ENCODE measurements around the gene ADAM22. TPM values are rescaled to one million over a fixed set of nuclear protein-coding genes. Genes with fewer than 3 reads are reported as not detected.

ADAM22 gene
- total RNA-seq, 1 experiment from 2014 or later: 1.6 TPM

- DNase-seq (ENCODE audit: low read depth): no peak
Observed at GRCh38 chr7:88041583-88041982, 107.5 kb downstream of the ADAM22 start.

- DNase-seq (ENCODE audit: low read depth): no peak
Observed at GRCh38 chr7:88042157-88042556, 108.1 kb downstream of the ADAM22 start.

GRCh38 chr7:88042803-88043202 is 108.8 kb downstream of the ADAM22 start:
- no peak for DNase-seq (ENCODE audit: low read depth)

DNA sequence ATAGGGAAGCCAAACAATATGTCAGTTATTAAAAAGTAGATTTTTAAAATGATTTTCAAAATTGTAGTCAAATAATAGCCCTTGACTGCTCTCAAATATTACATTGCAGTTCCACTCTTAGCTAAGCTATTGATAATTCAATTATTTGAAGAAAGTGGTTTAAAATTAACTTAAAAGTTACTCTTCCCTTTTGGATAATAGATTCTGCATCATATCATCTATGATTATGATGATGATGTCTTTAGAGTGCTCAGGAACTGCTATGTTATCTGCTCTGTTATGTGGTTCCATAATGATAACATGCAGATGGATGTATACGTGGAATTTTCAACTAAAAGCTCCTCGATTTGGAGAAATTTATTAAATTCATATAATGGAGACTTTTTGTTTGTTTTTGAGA is 110.0 kb downstream of the ADAM22 start:
- DNase-seq (ENCODE audit: low read depth): no peak

- DNase-seq (ENCODE audit: low read depth): no peak
Observed at GRCh38 chr7:88046839-88047573, 113.0 kb downstream of the ADAM22 start.

- no peak for DNase-seq (ENCODE audit: low read depth)
Observed at GRCh38 chr7:88057655-88058054, 123.6 kb downstream of the ADAM22 start.

GRCh38 chr7:88062238-88062637 is 128.2 kb downstream of the ADAM22 start:
- DNase-seq (ENCODE audit: low read depth): no peak

DNA sequence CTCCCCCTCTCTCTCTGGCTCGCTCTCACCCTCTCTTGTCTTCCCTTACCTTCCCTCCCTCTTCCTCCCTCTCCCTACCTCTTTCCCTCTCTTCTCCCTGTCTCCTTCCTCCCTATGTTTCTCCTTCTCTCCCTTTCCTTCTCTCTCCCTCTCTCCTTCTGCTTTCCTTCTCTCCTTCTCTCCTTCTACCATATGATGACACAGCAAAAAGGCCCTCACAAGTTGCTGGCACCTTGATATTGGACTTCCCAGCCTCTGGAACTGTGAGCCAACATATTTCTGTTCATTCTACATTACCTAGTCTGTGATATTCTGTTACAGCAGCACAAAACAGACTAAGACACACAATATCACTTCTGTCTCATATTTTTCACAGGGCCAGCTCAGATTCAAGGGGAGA is 135.0 kb downstream of the ADAM22 start:
- DNase-seq (ENCODE audit: low read depth): no peak

DNA sequence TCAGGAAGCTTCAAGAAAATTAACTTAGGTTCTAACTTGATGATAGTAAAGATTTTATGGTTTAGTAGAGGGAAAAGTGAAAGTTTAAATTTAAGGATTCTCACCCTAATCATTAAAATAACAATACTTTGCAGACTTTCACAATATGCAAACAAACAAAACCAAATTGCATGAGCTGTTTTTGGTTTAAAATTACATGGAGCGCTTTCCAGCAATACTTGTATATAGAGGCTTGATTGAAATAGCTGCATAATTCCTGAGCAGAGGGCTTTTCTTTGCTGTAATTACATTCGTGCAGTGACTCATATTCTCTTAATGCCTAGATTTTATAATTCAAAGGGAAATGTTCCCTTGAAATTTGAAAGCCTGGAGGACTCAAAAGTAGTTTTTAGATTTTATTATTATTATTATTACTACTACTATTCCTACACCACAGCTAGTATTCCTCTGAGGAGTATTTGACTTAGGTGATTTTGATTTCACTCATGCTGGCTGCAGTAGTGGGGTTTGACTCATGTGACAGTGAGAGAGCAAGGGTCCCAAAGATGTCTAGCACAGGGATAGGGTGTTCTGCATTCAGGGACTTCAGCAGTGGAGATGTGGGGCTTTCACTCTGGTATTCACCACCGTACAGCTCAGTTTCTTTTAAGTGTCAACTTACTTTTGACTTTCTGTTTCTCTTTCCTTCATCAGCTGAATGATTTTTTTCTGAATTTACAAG is 138.1 kb downstream of the ADAM22 start:
- no peak for DNase-seq (ENCODE audit: low read depth)

DNA sequence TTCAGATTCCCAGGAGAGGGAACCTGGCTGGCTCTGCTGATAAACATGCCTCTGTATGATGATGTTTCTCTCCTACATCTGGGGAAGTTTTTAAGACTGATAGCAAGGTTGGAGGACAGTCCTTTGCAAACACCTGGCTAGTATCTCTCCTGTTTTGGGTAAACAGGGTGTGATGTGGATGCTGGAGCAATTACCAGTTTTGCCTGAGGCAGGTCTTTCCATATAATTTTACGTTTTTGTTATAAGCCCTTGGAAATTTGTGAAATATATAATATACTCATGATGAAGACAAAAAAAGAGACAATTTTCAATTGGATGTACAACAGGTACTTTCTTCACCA is 138.6 kb downstream of the ADAM22 start:
- no peak for DNase-seq (ENCODE audit: low read depth)

DNA sequence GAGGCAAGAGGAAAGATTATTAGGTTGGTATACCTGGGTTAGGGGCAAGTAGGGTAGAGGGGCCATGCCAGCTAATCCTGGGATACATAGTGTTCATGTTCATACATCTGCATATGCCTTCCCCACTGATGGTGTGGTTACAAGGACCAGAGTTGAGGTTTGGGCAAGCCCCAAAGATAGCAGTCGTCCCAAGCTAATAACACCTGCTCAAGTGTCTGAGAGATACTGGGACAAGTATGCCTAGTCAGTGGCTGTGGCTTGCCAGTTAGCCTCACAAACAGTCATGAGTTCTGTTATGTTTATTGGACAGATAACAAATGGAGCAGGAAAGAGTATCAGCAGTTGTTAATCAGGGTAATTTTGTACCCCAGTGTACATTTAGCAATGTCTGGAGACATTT is 139.6 kb downstream of the ADAM22 start:
- DNase-seq (ENCODE audit: low read depth): no peak

- DNase-seq (ENCODE audit: low read depth): no peak
Observed at GRCh38 chr7:88075216-88075615, 141.2 kb downstream of the ADAM22 start.

- no peak for DNase-seq (ENCODE audit: low read depth)
Observed at GRCh38 chr7:88083883-88084282, 149.8 kb downstream of the ADAM22 start.

GRCh38 chr7:88089561-88089960 is 155.5 kb downstream of the ADAM22 start:
- DNase-seq (ENCODE audit: low read depth): no peak

- no peak for DNase-seq (ENCODE audit: low read depth)
Observed at GRCh38 chr7:88090240-88090639, 156.2 kb downstream of the ADAM22 start.

- no peak for DNase-seq (ENCODE audit: low read depth)
Observed at GRCh38 chr7:88090671-88091070, 156.6 kb downstream of the ADAM22 start.

- no peak for DNase-seq (ENCODE audit: low read depth)
Observed at GRCh38 chr7:88091988-88092675, 158.1 kb downstream of the ADAM22 start.

DNA sequence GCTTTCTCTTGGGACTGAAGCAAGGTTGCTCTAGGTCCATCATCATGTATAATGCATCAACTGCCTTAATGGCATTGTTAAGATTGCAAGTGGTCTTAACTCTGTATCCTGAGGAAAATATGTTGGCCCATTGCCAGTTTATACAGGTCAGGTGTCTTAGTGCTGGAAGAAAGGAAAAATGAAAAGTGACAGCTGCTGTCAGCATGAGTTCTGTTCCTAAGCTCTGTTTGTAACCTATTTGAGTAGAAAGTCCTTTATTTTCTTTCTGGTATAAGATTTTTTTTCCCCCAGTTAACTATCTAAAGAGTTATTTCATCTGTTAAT is 158.6 kb downstream of the ADAM22 start:
- no peak for DNase-seq (ENCODE audit: low read depth)

DNA sequence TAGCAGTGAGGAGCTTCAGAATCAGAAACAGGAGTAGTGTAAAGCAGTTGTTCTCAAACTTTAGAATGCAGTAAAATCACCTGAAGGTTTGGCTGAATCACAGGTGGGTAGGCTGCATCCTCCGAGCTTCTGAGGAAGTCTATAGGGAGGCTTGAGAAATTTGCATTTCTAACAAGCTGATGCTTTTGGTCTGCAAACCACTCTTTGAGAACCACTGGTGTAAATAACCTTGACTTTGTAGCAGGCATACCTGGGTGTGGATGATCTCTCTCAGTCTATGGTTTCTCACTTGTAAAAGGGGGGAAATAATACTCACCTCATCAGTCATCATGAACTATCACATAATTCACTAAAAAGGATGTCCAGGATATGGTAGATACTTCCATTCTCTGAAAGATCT is 167.7 kb downstream of the ADAM22 start:
- DNase-seq (ENCODE audit: low read depth): no peak

DNA sequence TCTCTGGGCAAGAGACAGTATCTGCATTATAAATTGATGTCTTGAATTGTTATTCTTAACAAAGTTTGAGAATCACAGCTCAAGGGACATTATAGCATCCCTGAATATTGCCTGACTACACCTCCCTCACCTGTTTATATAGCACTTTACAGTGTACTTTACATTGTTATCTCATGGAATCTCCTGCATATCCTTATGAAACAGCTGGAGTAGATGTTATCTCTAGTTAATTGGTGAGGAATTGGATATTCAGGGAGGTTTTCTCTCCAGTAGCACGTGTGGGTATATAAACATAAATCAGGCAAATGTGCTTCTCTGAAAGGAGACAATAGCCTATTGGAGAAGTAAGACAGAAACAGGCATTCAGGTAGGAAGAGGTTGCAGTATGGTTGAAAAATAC is 168.6 kb downstream of the ADAM22 start:
- DNase-seq (ENCODE audit: low read depth): no peak

DNA sequence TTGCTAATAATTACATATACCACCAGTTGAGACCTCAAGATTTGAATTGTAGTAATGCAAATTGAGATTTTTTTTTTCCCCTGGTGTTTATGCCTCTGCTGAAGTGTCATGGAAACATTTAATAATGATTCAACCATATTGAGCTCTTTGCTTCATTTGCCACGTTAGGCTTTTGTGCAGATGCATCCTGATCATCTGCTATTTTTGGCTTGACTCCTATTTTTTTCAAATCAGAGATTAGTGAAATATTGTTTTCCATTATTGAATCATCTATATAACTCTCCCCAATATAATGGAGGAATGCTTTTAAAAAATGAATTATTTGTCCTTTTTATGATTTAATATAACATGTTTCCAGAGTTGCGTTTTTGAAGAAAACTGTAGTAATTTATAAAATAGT is 170.7 kb downstream of the ADAM22 start:
- DNase-seq (ENCODE audit: low read depth): no peak

DNA sequence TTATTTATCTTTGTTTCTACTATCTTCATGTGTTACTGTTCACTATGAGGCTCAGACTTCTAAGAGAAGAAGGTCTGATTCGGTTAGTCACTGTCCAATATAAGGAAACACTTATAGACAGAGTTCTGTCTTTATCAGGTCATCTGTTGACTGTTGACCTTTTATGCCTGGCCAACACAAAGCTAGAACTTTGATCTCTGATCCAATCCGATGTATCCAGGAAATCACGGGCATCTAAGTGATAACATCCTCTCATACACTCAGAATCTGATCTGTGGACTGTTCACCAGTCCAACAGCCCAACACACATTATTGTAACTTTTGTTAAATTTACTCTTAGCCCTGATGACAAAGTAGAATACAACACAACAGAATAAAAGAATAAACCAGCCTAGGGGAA is 171.2 kb downstream of the ADAM22 start:
- no peak for DNase-seq (ENCODE audit: low read depth)

DNA sequence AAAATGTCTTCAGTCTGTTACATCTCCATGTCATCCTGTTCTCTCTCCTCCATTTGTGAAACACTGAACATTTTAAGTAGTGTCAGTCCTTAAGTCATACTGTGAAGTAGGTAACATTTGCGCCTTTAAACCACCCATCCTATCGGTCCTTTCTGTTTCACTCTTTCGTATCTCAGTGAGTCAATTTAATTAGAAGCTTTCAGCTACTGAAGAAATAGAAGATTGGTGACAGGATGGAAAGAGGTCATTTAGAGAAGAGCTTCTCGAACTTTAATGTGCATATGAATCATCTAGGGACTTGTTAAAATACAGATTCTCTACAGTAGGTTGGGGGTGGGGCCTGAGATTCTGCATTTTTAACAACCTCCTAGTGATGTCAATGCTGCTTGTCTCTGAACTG is 172.4 kb downstream of the ADAM22 start:
- no peak for DNase-seq (ENCODE audit: low read depth)
